GM12878 (cell line): ENCODE data around the gene AJM1. TPM values are rescaled to one million over a fixed set of nuclear protein-coding genes. Genes with fewer than 3 reads are reported as not detected.

Experiments
- ATAC-seq: fragments of 200-7000 bp; cut with Tn5 transposase; 3 replicates; pipeline ENCODE4 v1.9.1; 2020; ENCODE audit warnings: mild to moderate bottlenecking, moderate library complexity
- BruUV-seq: library from RNA; stranded (reverse); fragments of 400-500 nt; replicated peaks from 2 replicates; lab custom pipeline; 2021; lab: Mats Ljungman, UMichigan
- CTCF ChIA-PET: fragments of 300-600 bp; sonication (Branson Sonifier 250); formaldehyde crosslinking; extraction: SDS; loops from one replicate; lab custom pipeline; 2021; ENCODE audit warnings: inconsistent platforms; lab: Yijun Ruan, JAX
- POLR2A ChIA-PET: fragments of 350-600 bp; formaldehyde crosslinking; extraction: SDS; loops from one replicate; lab custom pipeline; 2021; ENCODE audit warnings: inconsistent platforms; lab: Charles Lee
- RAD21 ChIA-PET: fragments of 300-600 bp; sonication (Branson Sonifier 250); formaldehyde crosslinking; loops from one replicate; lab custom pipeline; 2023; ENCODE audit warnings: antibody characterized with exemption; ENCODE audit not compliant: unreplicated experiment; lab: Charles Lee
- SMC1A ChIA-PET: fragments of 300-600 bp; sonication (Branson Sonifier 250); formaldehyde crosslinking; loops from one replicate; lab custom pipeline; 2023; ENCODE audit not compliant: unreplicated experiment, uncharacterized antibody; lab: Charles Lee
- DNase-seq: peaks from one replicate; pipeline ENCODE4 v3.0.0-alpha.2; 2011; ENCODE audit warnings: low read depth, low spot score
- FAIRE-seq: peaks from 3 replicates; lab custom pipeline; 2011; peaks lifted over from hg19 to GRCh38; lab: Jason Lieb, UNC
- H2AFZ ChIP-seq: 2 replicates; pipeline ENCODE4 v1.6.0; 2011; ENCODE audit warnings: low read depth, low read length, control low read depth; ENCODE audit not compliant: control insufficient read depth
- H3K27ac ChIP-seq: 2 replicates; pipeline ENCODE4 v1.5.1; 2011; ENCODE audit warnings: control low read depth; ENCODE audit not compliant: control insufficient read depth, insufficient read depth
- H3K27me3 ChIP-seq, 2 experiments: replicated peaks in 1 of 2; 2 replicates each; pipeline versions ENCODE4 v1.6.0 to v1.6.1; 2011; ENCODE audit warnings: low read length in 1 of 2; ENCODE audit not compliant: control insufficient read depth in 2 of 2, insufficient read depth in 2 of 2
- H3K36me3 ChIP-seq, 2 experiments: 2 replicates each; pipeline ENCODE4 v1.5.1; 2011; ENCODE audit warnings: low read length in 1 of 2; ENCODE audit not compliant: control insufficient read depth in 2 of 2, insufficient read depth in 2 of 2
- H3K4me1 ChIP-seq: 2 replicates; pipeline ENCODE4 v1.6.1; 2011; ENCODE audit warnings: mild to moderate bottlenecking, low read length, moderate library complexity, mixed read lengths; ENCODE audit not compliant: control insufficient read depth, insufficient read depth
- H3K4me2 ChIP-seq: 2 replicates; pipeline ENCODE4 v1.6.0; 2011; ENCODE audit warnings: control low read depth; ENCODE audit not compliant: control insufficient read depth, insufficient read depth
- H3K4me3 ChIP-seq: fragments of 200-600 bp; sonication (generic); 2 replicates; pipeline ENCODE4 v1.5.1; 2016
- H3K79me2 ChIP-seq: 2 replicates; pipeline ENCODE4 v1.6.0; 2011; ENCODE audit warnings: low read length; ENCODE audit not compliant: control insufficient read depth, insufficient read depth
- H3K9ac ChIP-seq: 2 replicates; pipeline ENCODE4 v1.8.0; 2011; ENCODE audit warnings: low read length, control low read depth, mixed read lengths; ENCODE audit not compliant: control insufficient read depth, insufficient read depth
- H3K9me3 ChIP-seq: replicated peaks from 3 replicates; pipeline ENCODE4 v1.5.1; 2011; ENCODE audit warnings: mild to moderate bottlenecking, low read length; ENCODE audit not compliant: control insufficient read depth, insufficient read depth
- H4K20me1 ChIP-seq: 2 replicates; pipeline ENCODE4 v1.6.0; 2011; ENCODE audit not compliant: control insufficient read depth, insufficient read depth
- POLR2A ChIP-seq: IDR thresholded peaks from 2 replicates; pipeline ENCODE4 v1.6.1; 2011; ENCODE audit warnings: low read depth, mild to moderate bottlenecking, low read length
- POLR2AphosphoS2 ChIP-seq: IDR thresholded peaks from 2 replicates; pipeline ENCODE4 v1.6.1; 2011; ENCODE audit warnings: low read depth, mild to moderate bottlenecking, low read length, improper control_type of control experiment, moderate library complexity
- POU2F2 ChIP-seq: IDR thresholded peaks from 3 replicates; pipeline ENCODE4 v1.6.1; 2011; ENCODE audit warnings: low read depth, mild to moderate bottlenecking, low read length, borderline replicate concordance
- RB1 ChIP-seq: fragments of 450-650 bp; formaldehyde crosslinking; IDR thresholded peaks from 2 replicates; pipeline ENCODE4 v1.6.1; 2017; ENCODE audit warnings: mild to moderate bottlenecking, borderline replicate concordance
- RCOR1 ChIP-seq: conservative IDR thresholded peaks from 2 replicates; pipeline ENCODE4 v1.6.1; 2012; ENCODE audit warnings: low read depth, low read length, improper control_type of control experiment
- WGBS: methylation state at CpG from one replicate; pipeline ENCODE4 v1.1.6; 2016; ENCODE audit warnings: low lambda C conversion rate; ENCODE audit not compliant: insufficient replicate concordance, insufficient coverage; ENCODE audit errors: missing lambda C conversion rate; 5-methylcytosine and 5-hydroxymethylcytosine counted together
- in situ Hi-C: fragments of 300-500 bp; cut with MboI; formaldehyde crosslinking; loops from 9 replicates; pipeline ENCODE4 v1.14.3; 2018; ENCODE audit warnings: mixed read lengths
- intact Hi-C: fragments of 100-400 bp; cut with micrococcal nuclease; formaldehyde crosslinking; loops from one replicate; pipeline ENCODE4 v1.14.2; 2022; ENCODE audit not compliant: unreplicated experiment
- polyA plus RNA-seq, 11 experiments: library from polyadenylated mRNA; depleted of rRNA in 4 of 11; unstranded in 6 of 11; stranded (reverse) in 5 of 11; fragments of >200 nt; fragmentation: Nextera tagmentation in 4 of 11; fragmentation: Illumina TruSeq in 1 of 11; extraction: Ambion mirVana in 4 of 11; extraction: Trizol in 1 of 11; gene quantifications; 1 replicate in 1 of 11; 2 replicates in 10 of 11; pipeline versions ENCODE4 v1.2.1 to v1.2.3, GENCODE V29; 2011 to 2016; ENCODE audit warnings: inconsistent platforms in 2 of 11, missing spikeins in 2 of 11, low read depth in 1 of 11
- total RNA-seq, 4 experiments: library from RNA; depleted of rRNA in 3 of 4; stranded (reverse); fragments of >200 nt in 3 of 4; fragmentation: Illumina TruSeq in 1 of 4; extraction: Trizol in 1 of 4; gene quantifications; 2 replicates each; pipeline versions ENCODE4 v1.2.1 to v1.2.3, GENCODE V29; 2013 to 2021

AJM1 gene
- total and polyA plus RNA-seq, 10 of the 15 experiments (the other 5 are each of a cell fraction or from before 2014, with no cell fraction given): 0.06 to 2.5 (median 1.0) TPM; not detected in 2

DNA sequence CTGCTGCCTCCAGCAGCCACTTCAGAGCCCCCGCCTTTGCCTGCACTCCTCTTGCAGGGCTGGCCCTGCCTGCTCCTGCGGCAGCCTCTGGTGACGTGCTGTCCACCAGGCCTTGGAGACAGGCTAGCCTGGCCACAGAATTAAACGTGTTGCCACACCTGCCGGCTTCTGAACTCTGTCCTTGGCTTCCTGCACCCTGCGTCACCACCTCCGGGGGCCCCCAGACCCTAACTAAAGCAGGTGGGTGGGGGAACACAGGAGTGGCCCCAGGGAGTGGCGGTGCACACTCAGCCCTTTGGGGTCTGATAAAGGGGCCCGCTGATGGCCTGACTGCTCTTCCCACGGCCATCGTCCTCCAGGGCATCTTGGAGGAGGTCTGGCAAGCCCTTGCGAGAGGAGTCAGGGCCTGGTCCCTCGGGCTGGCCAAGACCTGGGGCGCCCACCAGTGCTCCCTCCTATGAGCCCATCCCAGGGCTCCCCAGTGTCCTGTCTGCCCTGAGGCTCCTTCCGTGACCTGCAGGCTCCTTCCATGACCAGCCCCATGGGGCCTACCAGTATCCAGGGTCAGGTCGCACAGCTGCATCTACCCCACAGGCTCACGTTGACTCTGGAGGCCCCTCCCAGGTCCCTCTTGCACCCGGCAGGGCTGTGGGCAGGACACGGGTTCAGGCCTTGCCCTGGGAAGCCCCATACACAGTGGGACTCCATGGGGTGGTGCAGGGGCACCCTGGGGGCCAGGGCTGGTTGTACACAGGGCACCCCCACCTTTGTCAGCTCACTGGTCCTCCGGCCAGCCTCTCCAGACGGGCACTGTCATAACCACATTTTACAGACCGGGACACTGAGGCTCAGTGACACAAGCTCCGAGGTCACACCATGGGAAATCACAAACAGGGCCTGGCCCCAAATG lies 8.8 kb downstream of the AJM1 start:
- no peaks in the 10 kb centered on the region; the same call in 1 of the 2 replicates for H4K20me1 ChIP-seq
- H3K4me1 ChIP-seq: peaks cover 7% of the 10 kb centered on the region
- TF ChIP-seq POLR2AphosphoS2 (peak; percentile 22; the same call in 1 of the 2 replicates), POLR2A (peak; percentile 34; the same call in 1 of the 2 replicates), POU2F2 (peak; percentile 12; the same call in 1 of the 3 replicates), RB1 (no peak), RCOR1 (no peak)
- CTCF ChIA-PET: interaction anchor here (0.6 to 1.2 kb wide), 2 partner anchors 47 to 54 kb away, joined by 3 to 4 read pairs; no protein-coding TSS in a partner anchor
- H3K9ac ChIP-seq: no peak overlapping the region
- no peak overlapping the region for H3K27ac ChIP-seq
- no peak overlapping the region for H3K4me2 ChIP-seq
- intact Hi-C loops: loop anchor here (5.0 kb wide), 1 partner anchor 91 kb away; the partner anchor contains the start of gene FBXW5
- ATAC-seq (no peak), DNase-seq (no peak), FAIRE-seq (no peak)
- BruUV-seq: no TSS peak
- H3K9me3 ChIP-seq: peaks cover 4% of the 10 kb centered on the region; the same call in 1 of the 3 replicates
- H3K27me3 ChIP-seq: no peaks in the 10 kb centered on the region; a peak in 1 of 4 replicates
- H2AFZ ChIP-seq: no peak overlapping the region
- peaks cover 4 to 8% of the 10 kb centered on the region in 2 experiments; a peak in 3 of 4 replicates for H3K36me3 ChIP-seq
- WGBS: 78% methylated on average over 23 of the region's 23 CpGs
- SMC1A ChIA-PET: no interaction called here
- RAD21 ChIA-PET: no interaction called here
- H3K4me3 ChIP-seq: no peak overlapping the region
- POLR2A ChIA-PET: interaction anchor here (1.0 kb wide), 1 partner anchor 40 kb away, joined by 3 read pairs; no protein-coding TSS in a partner anchor
- in situ Hi-C loops: no loop called here
- H3K79me2 ChIP-seq: peaks cover 10% of the 10 kb centered on the region; the same call in 1 of the 2 replicates
